ENCODE results near the gene RNF4.
A peak's percentile ranks its signal among the peaks of the same experiment; 100 is the strongest.

Gene RNF4

DNA sequence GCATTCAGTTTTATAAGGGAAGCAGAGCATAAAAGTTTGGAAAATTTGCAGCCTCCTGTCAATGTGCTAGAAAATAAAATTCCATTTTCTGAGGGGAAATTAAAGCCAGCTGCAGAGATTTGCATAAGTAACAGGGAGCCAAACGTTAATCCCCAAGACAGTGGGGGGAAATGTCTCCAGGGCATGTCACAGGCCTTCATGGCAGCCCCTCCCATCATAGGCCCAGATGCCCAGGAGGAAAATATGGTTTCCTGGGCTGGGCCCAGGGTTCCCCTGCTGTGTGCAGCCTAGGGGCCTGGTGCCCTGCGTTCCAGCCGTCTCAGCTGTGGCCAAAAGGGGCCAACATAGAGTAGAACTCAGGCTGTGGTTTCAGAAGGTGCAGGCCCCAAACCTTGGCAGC lies 9.3 kb downstream of the RNF4 start:
- TF ChIP-seq ZFX (IDR thresholded peaks at IDR 0.05), result no peak
- TF ChIP-seq, protein P1, sequence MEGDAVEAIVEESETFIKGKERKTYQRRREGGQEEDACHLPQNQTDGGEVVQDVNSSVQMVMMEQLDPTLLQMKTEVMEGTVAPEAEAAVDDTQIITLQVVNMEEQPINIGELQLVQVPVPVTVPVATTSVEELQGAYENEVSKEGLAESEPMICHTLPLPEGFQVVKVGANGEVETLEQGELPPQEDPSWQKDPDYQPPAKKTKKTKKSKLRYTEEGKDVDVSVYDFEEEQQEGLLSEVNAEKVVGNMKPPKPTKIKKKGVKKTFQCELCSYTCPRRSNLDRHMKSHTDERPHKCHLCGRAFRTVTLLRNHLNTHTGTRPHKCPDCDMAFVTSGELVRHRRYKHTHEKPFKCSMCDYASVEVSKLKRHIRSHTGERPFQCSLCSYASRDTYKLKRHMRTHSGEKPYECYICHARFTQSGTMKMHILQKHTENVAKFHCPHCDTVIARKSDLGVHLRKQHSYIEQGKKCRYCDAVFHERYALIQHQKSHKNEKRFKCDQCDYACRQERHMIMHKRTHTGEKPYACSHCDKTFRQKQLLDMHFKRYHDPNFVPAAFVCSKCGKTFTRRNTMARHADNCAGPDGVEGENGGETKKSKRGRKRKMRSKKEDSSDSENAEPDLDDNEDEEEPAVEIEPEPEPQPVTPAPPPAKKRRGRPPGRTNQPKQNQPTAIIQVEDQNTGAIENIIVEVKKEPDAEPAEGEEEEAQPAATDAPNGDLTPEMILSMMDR (conservative IDR thresholded peaks at IDR 0.05), result no peak
- H3K27ac ChIP-seq, result no peak overlapping the region

DNA sequence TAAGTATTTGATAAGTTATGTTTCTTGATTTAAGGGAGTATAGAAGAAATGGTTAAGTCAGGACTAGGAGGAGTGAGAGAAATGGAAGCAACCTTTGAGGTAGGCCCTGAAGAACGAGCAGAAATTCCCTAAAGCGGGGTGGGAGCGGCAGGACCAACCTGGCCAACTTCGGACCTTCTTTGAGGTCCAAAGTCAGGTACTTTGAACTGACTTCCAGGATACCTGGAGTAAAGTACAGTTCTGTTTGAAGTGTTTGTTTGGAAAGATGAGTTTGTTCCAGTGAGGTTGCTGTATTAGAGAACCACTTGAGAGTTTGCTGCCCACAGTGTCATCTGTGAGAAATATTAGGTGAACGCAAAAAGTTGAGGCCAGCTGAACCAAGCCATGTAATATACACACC lies 11.7 kb downstream of the RNF4 start:
- no peak for TF ChIP-seq ZFX (IDR thresholded peaks at IDR 0.05)
- TF ChIP-seq, protein P1 (conservative IDR thresholded peaks at IDR 0.05), result no peak
- no peak overlapping the region for H3K27ac ChIP-seq

DNA sequence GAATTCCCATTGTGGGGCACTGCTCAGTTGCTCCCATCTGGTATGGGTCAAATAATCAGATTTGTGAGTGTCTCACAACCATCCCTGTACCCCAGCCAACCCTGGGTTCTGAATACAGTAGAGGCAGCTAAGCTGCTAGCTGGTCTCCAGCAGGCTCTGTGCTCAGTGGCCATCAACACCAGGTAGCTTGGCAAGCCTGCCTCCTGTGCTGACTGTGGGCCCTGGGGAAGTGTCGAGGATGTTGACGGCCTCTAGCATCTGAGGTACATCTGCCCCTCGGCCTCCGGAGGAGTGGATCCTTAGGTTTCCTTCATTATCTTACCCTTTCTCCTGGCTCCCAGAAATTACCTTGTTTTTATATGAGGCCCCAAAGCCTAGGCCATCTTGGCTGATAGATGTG lies 13.3 kb downstream of the RNF4 start:
- H3K27ac ChIP-seq, result peak overlapping the region; percentile 67
- TF ChIP-seq, protein P1 (conservative IDR thresholded peaks at IDR 0.05), result no peak
- no peak for TF ChIP-seq ZFX (IDR thresholded peaks at IDR 0.05)

DNA sequence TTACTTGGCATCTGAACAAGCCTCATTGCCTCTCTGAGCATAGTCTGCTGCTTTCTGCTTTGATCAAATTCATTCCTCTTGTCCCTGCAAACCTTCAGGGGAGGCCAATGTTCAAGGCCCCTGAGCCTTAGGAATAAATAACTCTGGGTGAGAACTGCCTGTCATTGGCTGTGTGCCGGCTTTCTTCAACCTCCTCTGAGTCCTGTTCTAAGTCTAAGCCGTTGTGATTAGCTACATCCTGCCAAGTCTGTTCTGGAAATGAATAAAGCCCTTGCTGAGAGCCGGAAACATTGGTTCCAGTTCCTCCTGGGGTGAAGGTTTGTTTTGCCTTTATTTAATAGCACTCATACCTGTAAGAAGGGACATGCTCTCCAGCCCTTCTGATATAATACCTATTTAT lies 13.8 kb downstream of the RNF4 start:
- no peak for TF ChIP-seq ZFX (IDR thresholded peaks at IDR 0.05)
- TF ChIP-seq, protein P1 (conservative IDR thresholded peaks at IDR 0.05), result no peak
- H3K27ac ChIP-seq, result peak overlapping the region; percentile 67

DNA sequence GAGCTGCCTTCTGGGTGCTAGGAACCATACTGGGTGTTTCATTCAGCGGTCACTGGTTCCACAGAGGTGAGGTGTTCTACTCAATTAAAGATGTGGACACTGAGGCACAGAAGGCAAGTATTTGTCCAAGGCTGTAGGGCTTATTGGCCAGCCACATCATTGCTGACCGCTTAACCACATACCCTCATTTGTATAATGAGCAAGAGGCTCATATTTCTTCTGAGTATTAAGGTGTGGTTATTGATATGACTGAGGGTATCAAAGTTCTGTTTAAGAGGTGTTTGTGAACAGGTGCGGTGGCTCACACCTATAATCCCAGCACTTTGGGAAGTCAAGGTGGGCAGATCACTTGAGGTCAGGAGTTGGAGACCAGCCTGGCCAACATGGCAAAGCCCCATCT lies 14.3 kb downstream of the RNF4 start:
- no peak for TF ChIP-seq ZFX (IDR thresholded peaks at IDR 0.05)
- TF ChIP-seq, protein P1 (conservative IDR thresholded peaks at IDR 0.05), result no peak

DNA sequence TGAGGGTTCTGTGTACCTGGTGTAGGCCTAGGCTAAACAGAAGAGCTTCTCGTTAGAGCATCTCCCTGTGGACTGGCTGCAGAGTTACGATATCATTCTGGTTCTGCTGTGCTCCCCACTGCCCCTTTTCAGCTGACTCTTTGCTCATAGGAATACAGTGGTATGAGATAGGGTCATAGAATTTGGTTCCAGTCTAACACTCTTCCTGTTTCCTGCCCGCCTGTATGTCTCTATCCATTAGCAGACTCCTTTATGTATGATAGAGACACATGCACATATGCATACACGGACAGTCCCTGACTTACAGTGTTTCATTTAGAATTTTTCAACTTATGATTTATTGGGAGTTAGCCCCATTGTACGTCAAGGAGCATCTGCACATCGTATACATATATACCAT lies 15.3 kb downstream of the RNF4 start:
- H3K27ac ChIP-seq, result no peak overlapping the region; the same call in 1 of the 2 replicates
- TF ChIP-seq, protein P1 (conservative IDR thresholded peaks at IDR 0.05), result no peak
- TF ChIP-seq ZFX (IDR thresholded peaks at IDR 0.05), result no peak

More for the DNA sequence above, 14.3 kb downstream of the RNF4 start:
- peak overlapping the region; percentile 67 for H3K27ac ChIP-seq

DNA sequence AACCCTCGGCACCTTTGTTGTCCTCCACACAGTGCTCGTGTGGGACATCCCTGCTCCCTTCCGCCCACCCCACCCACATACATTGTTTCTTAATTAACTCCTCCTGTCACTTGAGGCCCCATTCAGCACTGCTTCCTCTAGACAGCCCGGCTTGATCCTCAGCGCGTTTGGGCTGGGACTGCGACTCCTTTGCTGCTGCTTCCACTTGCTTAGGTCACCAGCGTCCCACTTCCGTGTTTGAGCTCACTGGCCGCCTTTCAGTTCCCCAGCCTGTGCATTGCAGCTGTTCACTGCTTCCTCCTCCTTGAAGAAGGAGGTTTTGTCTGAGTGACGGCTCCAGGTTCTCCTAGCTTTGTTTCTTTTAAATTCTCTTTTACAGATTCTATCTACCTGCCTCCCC lies 16.1 kb downstream of the RNF4 start:
- TF ChIP-seq ZFX (IDR thresholded peaks at IDR 0.05), result no peak
- TF ChIP-seq, protein P1 (conservative IDR thresholded peaks at IDR 0.05), result no peak
- peak overlapping the region; percentile 56 for H3K27ac ChIP-seq

All from C4-2B (cell line).